HG03565 (cell line): Measurements from ENCODE around the gene SLC37A1.

ENCODE experiments used
- ATAC-seq: cut with Tn5 transposase; IDR thresholded peaks from one replicate; pipeline ENCODE4 v1.9.1; 2021; ENCODE audit warnings: mild to moderate bottlenecking, moderate library complexity; ENCODE audit not compliant: unreplicated experiment

SLC37A1 gene

GRCh38 chr21:42542196-42542595 lies 28.5 kb downstream of the SLC37A1 start:
- ATAC-seq, result no peak

GRCh38 chr21:42542596-42542995 lies 28.9 kb downstream of the SLC37A1 start:
- ATAC-seq, result no peak

- no peak for ATAC-seq
These were observed 29.6 kb downstream of the SLC37A1 start for GRCh38 chr21:42543106-42543847.

GRCh38 chr21:42544544-42544943 lies 30.9 kb downstream of the SLC37A1 start:
- ATAC-seq, result no peak

GRCh38 chr21:42545317-42545716 lies 31.7 kb downstream of the SLC37A1 start:
- no peak for ATAC-seq

DNA sequence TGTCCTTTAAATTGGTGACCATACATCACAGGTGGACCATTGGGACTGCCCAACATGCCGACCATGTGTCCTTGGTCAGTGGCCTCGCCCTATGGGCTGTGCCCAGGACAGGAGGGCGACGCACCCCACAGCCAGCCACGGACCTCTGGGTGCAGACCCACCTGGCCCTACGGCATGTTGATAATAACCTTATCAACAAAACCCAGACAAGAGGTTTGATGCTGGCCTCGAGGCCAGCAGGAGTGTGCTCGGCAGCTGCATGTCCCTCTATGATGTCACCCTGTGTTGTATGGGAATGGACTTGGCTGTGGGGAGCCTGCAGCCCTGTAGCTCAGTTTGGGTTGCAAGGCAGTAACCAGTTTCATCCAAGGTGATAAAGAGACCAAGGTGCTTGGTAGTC lies 32.1 kb downstream of the SLC37A1 start:
- ATAC-seq, result no peak

GRCh38 chr21:42546433-42546832 lies 32.8 kb downstream of the SLC37A1 start:
- no peak for ATAC-seq

DNA sequence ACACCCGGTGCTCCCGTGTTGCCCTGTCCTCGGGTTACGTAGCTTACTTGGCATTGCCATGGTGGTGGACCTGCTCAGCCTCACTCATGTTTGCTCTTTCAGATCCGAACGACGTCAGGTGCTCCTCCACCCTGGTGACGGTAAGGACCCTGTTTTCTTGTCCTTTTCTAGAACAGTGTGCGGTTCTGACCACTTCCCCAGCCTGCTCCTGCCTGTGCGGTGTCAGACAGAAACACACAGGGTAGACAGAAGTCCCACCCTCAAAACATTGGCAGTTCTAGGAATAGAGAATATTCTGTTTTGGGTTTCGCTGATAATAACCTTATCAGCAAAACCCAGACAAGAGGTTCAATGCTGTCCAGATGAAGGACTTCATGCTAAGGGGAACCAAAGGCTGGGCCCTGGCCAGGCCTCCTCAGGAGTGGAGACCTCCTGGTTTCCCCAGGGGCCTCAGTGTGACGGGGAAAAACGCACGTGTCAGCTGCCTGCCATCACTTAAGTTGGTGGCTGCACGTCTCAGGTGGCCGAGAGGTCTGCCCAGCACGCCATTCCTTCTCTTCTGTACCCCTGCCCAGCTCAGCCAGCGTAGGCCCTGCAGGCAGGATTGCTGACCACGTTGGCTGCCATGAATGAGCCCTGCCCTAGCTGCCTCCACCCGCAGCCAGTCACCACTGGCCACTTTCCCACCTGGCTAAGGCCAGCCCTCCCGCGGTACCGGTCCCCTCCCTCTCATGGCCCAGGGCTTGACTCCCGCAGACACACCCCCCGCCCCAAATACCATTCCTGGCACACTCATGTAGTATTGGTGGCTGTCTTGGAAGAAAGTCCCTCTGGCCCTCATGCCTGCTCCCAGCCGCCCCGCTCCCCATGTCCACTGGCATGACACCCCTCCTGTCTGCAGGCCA lies 33.6 kb downstream of the SLC37A1 start:
- ATAC-seq, result no peak

GRCh38 chr21:42547906-42548365 lies 34.3 kb downstream of the SLC37A1 start:
- ATAC-seq, result no peak

DNA sequence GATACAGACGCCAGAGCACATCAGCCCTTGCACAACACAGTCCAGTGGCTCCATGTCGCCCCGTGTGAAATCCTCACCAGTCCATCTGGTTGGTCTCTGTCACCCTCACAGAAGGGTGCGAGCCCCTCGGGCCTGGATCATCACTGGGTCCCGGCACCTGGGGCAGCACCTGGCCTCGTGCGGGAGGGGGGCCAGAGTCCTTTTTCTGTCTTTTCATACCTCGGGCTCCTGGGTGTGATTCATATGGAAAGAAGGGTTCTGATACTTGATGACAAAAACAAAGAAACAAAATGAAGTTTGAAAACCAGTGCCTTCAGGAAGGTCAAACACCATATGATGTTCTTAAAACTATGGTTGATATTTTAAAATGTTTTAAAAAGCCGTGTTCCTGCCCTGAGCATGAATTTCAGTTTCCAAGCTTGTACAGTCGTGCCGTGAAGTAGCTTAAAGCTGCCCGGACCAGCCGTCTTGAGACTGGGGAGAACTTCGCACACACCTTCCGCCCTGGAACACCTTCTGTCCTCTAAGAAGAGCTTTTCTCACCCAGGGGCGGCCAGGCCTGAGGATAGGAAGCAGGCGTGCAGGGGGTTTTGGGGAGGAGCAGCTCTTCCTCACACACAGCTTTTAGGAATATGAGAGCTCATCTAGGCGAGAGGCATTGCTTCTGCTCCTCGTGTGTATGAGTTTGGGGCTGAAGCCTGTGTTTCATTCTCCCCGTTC lies 35.2 kb downstream of the SLC37A1 start:
- ATAC-seq, result no peak

GRCh38 chr21:42550817-42551216 lies 37.2 kb downstream of the SLC37A1 start:
- ATAC-seq, result no peak

GRCh38 chr21:42552407-42553336 lies 39.0 kb downstream of the SLC37A1 start:
- no peak for ATAC-seq

GRCh38 chr21:42553435-42553834 lies 39.8 kb downstream of the SLC37A1 start:
- no peak for ATAC-seq

DNA sequence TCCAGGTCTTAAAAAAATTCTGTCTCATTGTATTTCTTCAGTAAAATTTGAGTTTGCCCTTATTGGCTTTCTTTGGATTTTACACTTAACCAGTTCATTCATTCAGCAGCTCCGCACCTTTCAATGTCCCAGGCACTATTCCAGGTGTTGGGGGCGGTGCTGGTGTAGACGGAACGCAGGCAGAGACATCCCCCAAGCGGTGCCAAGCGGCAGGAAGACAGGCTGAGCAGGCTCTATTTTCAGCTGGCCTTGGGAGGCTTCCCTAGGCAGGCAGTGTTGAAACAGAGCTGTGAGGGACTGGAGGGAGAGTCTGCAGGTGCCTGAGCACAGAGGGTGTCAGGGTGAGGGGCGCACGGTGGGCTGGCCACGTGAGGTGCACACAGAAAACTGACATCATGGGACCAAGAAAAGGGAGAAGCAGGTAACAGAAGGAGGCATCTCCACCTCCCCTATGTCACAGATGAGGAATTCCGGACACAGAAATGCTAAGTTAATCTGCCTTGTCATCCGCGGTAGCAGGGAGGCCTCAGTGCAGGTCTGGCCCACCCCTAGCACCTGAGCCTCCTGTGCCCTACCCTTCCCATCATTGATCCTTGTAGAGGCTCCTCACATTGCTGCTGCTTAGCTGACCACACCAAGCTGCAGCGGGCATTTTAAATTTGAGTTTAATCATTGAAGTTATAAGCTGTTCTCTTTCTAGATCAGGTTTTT lies 40.8 kb downstream of the SLC37A1 start:
- no peak for ATAC-seq

DNA sequence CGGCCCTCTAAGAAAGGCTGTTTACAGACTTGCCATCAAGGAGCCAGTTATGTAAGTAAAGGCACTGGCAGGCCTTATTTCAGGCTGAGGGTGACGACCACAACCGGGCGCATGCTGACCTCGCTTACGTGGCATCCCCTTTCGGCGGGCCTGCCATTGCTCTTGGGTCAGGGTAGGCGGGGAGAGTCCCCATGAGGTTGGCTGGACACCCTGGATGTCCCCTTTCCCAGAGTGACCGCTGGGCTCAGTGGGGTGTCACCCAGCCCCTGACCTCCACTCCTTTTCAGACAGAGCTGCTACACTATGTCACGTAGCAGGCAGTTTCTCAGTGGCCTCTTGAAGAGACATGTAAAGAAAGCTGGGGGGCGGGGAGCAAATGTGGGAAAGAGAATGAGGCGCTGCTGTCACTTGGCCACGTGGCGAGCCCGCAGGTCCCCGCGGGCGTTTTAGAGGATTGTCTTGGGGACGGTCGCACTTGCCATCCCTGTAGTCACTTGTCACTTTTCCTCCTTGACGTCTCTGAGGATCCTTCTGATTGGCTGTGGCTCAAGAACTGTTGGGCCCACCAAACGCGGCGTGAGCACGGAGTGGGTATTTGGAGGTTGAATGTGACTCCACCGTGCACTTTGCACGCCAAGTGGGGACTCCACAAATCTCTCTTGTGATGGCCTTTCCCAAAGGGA lies 42.2 kb downstream of the SLC37A1 start:
- no peak for ATAC-seq

DNA sequence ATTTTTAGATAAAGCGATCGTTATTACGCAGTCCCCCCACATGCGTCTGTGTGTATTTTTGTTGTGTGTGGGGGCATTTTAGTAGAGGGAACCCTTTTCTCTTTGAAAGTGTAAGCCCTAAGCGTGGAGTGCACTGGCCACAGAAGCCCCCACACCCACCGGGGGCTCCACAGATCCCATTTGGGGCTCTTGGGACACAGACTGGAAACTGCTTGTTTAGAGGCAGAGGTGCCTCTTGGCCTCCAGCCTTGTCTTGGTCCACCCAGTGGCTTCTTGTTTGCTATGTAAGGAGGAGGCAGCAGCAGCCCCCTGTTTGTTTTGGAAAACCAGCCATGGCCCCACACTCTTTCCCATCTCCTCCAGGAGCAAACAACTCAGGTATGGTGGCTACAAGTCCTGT lies 42.8 kb downstream of the SLC37A1 start:
- ATAC-seq, result no peak

DNA sequence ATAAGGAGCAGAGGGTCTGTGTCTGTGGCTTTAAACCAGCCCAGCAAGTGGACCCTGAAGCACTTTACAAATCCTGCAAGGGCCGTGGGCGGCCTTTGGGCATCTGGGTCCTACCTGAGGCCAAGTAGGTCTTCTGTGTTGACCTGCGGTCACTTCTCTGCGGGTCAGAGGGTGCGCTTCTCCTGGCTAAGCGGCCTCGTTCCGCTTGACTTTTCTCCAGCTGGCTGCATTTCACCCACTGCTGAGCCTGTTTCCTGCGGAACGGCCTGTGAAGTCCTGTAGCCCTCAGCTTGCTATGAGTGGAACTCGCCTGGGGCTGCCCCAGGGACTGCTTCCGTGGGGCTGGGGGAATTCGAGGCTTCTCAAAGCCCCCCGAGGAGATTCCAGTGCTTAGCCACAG lies 43.3 kb downstream of the SLC37A1 start:
- ATAC-seq, result no peak

GRCh38 chr21:42557420-42557819 lies 43.8 kb downstream of the SLC37A1 start:
- no peak for ATAC-seq

GRCh38 chr21:42558368-42558767 lies 44.7 kb downstream of the SLC37A1 start:
- ATAC-seq, result no peak
